HG02678 (cell line): Measurements from ENCODE around the gene LHX1.

Experiments
- ATAC-seq: cut with Tn5 transposase; IDR thresholded peaks from one replicate; pipeline ENCODE4 v1.9.1; 2021; ENCODE audit warnings: mild to moderate bottlenecking, moderate library complexity; ENCODE audit not compliant: unreplicated experiment

The LHX1 gene

GRCh38 chr17:36950027-36950426 is 12.8 kb downstream of the LHX1 start:
- ATAC-seq, result no peak

DNA sequence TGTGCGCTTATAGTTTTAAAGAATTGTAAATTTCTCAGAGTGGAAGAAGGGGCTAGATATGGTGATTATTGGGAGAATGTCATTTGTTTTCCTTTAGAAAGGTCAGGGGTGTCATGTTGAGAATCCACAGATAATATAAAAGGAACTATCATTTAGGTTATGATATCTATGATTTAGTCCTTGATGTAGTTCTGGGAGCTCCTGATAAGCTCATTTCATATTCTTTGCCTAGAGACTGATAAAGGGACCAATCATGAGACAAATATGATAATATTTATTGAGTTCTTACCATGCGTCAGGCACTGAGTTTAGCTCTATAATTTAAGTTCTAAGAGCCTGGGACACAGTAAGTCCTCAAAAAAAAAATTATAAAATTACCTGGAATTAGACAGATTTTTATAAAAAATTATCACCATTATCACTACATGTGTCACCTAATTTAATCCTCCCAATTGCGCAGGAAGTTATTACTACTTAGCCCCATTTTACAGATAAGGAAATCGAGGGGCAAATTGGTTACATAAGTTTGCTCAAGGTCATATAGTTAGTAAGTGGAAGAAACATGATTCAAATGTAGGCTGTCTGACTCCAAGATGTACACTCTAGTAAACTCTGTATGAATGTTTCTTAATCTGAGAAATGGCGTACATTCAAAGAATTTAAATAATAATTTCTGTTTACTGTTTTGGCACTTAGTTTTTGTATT is 14.0 kb downstream of the LHX1 start:
- no peak for ATAC-seq

DNA sequence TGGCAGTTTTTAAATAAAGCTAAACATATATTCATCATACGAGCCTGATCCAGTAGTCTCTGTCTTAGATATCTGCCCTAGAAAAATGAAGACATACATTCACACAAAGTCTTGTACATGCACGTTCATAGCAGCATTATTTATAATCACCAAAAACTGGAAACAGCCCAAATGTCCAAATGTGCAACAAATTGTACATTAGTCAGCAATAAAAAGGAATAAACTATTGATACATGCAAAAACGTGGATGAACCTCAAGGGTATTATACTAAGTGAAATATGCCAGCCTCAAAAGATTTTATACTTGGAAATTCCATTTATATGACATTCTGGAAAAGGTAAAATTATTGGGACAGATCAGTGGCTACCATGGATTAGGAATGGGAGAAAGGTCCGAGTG is 34.2 kb downstream of the LHX1 start:
- no peak for ATAC-seq

DNA sequence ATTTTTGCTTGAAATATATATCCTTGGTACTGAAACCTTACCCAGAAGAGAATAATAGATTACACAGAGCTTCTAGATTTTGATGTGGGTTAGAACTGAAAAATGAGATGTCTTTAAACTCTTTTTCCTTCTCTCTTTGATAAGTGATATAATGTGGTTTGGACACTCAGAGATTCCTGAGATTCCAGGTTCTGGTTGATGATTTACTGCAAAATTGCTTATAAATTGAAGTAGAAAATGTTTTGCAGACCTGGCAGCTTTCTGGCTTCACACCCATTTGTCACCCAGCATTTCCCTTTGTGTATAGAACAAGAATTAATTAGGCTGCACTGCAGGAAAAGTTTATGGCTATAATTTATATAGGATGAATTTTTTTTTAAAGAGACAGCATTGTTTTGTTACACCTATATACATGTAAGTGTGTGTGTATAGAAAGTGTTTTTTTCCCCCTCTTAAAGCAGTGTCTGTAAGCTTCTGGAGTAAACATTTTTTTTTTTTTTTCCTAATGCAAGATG is 35.0 kb downstream of the LHX1 start:
- ATAC-seq, result no peak

DNA sequence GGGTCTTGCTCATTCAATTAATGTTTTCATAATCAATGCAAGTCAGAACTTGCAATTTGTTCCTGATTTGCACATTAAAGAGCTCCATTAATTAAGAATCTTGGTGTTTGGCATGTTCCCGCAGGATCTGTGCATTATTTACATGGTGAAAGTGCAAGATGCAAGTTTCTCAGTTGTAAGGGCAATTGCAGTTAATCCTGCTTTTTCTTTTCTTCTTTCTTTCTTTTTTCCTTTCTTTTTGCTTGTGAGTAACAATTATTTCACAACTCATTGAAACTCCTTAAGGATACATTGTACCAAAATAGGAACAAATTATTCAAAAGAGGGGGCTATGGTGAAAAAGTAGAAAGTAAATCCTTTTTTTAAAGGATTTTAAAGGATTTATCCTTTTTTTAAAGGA is 35.6 kb downstream of the LHX1 start:
- ATAC-seq, result no peak

DNA sequence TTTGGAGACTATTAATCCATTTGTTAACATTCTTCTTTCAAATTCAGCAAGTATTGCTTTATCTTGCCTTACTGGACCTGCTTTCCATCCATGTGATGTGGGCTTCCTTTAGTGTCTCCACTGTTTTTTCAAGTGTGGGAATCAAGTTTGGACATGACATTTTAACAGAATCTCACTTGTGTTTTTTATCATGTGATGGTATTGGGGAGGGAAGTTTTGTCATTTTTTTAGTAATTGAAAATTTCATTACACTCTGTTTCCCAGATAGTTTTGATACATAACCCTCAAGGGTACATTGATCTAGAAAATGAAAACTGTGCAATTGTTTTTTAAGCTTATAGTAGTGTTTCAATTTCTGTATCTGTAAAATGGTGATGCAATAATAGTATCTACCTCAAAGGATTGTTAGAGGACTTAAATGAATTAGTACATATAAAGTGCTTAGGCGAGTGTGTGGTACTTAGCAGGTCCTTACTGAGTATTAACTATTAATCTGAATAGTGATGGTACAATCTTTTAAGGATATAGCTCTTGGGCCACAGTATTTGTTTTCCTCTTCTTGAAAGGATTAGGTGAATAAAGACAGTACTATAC is 38.7 kb downstream of the LHX1 start:
- no peak for ATAC-seq

GRCh38 chr17:36977066-36977465 is 39.8 kb downstream of the LHX1 start:
- ATAC-seq, result no peak

DNA sequence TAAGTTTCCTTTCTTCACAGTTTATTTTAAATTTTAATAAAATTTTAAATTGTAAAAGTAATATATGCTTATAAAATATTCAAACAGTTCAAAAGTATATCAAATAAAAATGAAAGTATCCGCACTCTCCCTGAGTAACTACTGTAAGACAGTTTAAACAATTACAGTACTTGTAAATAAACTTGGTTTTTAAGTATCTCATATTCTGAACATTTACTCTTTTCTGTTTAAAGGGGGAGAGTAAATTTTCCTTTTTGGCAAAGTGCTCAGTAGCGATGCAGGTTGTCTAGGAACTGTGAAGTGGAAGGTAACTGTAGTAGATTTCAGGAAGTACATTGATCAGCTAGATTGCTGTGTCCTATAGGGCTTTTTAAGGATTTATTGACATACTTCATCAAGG is 40.3 kb downstream of the LHX1 start:
- no peak for ATAC-seq

DNA sequence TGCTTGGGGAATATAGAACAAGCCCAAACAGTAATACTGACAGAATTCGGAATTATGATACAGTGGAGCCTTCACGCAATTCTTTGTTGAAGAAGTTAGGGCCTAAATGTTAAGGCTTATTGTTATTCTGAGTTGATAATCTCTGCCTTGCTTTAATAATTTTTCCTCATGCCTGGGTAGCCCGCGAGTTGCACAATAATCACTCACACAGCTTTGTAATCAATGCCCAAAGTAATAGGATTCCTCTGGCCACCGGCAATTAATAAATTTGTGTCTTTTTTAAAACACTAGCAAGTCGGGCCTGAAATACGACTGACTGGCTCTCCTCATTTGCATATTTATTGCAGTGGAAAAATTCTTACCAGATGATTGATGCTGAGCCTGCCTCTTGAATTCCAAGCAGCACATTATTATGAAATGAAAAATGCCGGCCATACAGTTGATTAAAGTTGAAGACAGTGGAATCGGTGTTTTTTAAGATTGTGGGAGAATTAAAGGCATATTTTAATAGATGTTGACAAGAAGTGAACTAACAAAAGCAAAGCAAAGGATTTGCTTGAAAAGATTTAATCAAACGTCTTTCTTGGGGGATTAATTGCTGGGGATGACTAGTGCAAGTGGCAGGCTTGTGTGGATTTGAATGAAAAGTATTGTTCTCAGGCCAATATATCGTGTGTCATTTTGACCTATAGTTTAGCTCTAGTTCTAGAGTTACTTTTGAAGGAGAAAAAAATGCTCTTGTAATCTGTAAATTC is 41.7 kb downstream of the LHX1 start:
- ATAC-seq, result no peak

DNA sequence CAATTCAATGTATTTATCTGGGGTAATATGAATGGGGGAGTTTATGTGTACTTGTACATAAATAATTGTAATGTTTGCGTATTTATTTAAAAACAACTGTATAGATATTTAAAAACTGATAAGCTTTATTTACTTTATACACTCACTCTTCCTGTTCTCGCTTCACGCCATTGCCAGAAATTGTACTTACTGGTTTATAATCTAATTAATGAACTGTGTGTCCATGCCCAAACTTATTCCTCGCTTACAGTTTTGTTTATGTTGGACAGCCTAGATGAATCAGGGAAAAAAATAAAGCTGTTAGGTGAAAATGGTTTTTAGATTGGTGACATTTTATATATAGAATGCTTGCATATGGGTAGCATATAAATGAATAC is 42.3 kb downstream of the LHX1 start:
- no peak for ATAC-seq

DNA sequence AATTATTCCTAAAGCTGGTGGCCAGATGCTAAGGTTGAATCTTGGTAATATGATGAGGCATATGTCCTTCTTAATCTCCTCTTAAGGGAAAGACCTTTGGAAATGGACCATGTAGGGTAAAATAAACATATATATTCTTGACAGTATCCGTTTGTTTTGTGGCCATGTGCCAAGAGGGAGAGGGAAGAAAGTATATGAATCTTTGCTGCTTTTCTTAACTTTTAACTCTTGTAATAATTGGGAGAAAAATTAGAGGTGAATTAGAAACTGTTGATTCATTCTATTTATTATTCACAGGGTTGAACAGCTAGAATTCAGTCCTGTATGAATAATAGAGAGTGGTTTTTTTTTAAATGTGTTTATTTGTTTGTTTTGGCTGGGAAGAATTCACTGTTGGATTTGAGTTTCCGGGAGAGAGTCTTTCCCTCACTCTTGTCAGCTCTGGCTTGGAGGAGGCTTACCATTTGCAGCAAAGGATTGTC is 43.0 kb downstream of the LHX1 start:
- no peak for ATAC-seq

DNA sequence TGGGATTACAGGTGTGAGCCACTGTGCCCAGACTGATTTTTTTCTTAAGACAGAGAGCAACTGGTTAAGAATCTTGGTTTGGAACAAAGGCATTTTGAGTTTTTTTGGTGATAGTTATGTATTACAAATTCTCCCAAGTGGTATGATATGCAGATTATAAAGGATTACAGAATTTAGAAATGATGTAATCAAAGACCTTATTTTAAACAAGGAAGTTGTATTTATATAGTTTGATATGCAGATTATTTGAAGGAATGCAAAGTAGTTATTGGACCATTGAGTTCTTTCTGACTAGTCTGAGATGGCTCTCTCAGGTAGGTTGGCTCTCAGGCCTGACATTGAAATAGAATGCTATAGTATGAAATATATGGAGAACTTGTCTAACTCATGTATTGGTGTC is 46.3 kb downstream of the LHX1 start:
- ATAC-seq, result no peak

GRCh38 chr17:36989173-36989572 is 51.9 kb downstream of the LHX1 start:
- ATAC-seq, result no peak

DNA sequence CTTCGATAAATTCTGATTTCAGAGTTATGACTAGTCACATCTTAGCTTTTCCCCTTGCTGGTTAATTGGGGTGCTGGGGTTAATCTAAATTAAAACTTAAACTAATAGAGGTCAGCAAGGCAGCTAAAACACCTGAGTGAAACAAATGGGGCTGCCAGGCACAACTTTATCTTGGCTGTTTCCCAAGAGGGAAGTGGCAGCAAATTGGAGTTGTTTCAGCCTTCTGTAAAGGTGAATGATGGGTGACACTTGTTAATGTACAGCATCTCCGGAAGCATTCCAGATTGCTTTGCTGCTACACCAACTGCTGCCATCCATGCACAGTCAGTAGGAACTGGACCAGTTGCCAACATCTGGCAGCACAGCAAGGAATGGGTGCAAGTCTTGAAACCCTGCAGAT is 55.4 kb downstream of the LHX1 start:
- ATAC-seq, result no peak

DNA sequence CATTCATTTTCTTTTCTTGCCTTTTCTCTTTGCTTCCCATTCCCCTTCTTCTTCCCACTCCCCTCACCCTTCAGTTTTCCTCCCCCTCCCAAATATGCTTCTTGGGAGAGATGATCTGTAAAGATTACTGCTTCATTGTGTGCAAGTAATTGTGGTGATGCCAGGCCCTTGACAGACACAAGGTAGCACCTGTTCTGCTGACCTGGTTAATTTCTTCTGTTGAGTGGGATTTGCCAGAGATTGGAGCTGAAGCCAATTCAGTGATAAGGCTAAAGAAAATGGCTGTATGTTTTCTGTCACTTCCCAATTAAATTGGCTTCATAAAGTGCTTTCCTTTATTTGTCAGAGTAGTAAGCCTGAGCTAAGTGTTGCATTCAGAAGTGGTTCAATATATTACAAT is 56.0 kb downstream of the LHX1 start:
- ATAC-seq, result no peak
